ENCODE data around the gene MXD3. TPM values are rescaled to one million over a fixed set of nuclear protein-coding genes. Genes with fewer than 3 reads are reported as not detected.

The MXD3 gene
- polyA plus RNA-seq, 1 experiment: 2.8 TPM

DNA sequence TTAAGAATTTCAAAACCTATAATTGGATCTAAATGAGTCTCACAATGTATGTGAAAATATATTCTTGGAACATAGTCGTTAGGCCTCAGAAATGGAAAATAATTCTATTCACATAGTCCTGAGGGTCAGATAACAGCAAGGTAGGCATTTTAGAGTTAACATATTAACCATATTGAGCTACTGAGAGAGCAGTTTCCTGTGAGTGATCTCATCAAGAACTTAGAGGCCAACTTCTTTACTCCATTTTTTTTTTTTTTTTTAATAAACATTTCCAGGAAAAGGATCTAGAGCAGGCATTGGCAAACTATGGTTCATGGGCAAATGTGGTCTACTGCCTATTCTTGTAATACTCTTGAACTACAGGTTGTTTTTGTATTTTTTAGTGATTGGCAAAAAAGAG lies 34.8 kb downstream of the MXD3 start:
- TF ChIP-seq, protein P1, sequence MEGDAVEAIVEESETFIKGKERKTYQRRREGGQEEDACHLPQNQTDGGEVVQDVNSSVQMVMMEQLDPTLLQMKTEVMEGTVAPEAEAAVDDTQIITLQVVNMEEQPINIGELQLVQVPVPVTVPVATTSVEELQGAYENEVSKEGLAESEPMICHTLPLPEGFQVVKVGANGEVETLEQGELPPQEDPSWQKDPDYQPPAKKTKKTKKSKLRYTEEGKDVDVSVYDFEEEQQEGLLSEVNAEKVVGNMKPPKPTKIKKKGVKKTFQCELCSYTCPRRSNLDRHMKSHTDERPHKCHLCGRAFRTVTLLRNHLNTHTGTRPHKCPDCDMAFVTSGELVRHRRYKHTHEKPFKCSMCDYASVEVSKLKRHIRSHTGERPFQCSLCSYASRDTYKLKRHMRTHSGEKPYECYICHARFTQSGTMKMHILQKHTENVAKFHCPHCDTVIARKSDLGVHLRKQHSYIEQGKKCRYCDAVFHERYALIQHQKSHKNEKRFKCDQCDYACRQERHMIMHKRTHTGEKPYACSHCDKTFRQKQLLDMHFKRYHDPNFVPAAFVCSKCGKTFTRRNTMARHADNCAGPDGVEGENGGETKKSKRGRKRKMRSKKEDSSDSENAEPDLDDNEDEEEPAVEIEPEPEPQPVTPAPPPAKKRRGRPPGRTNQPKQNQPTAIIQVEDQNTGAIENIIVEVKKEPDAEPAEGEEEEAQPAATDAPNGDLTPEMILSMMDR (IDR thresholded peaks at IDR 0.05; ENCODE audit: low read depth, low read length): no peak
- Histone ChIP-seq H3K27me3 (ENCODE audit: control insufficient read depth, insufficient read depth, low read length) (no peaks in the 10 kb centered on the region), H3K27ac (ENCODE audit: low read depth, low read length) (no peak overlapping the region), H3K9me3 (ENCODE audit: control insufficient read depth, insufficient read depth, low read length) (no peaks in the 10 kb centered on the region), H3K4me3 (ENCODE audit: low read depth, low read length) (no peak overlapping the region)
- ChIA-PET CTCF (interaction anchor here (1.5 kb wide), 1 partner anchor 112 kb away, joined by 4 read pairs; no protein-coding TSS in a partner anchor), POLR2A (no interaction called here)
- DNase-seq (ENCODE audit: low read depth, low spot score): no peak

DNA sequence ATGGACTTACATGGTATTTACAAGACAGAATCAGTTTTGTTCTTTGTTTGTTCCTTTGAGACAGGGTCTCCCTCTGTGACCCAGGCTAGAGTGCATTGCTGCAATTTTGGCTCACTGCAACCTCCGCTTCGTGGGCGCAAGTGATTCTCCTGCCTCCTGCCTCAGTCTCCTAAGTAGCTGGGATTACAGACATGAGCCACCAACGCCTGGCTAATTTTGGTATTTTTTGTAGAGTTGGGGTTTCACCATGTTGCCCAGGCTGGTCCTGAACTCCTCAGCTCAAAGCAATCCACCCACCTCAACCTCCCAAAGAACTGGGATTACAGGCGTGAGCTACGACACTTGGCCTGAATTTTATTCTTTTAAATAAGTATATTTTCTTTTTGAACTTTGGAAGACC lies 35.8 kb downstream of the MXD3 start:
- CTCF ChIA-PET: no interaction called here
- Histone ChIP-seq H3K27me3 (ENCODE audit: control insufficient read depth, insufficient read depth, low read length) (no peaks in the 10 kb centered on the region), H3K27ac (ENCODE audit: low read depth, low read length) (no peak overlapping the region), H3K4me3 (ENCODE audit: low read depth, low read length) (no peak overlapping the region), H3K9me3 (ENCODE audit: control insufficient read depth, insufficient read depth, low read length) (no peaks in the 10 kb centered on the region)
- DNase-seq (ENCODE audit: low read depth, low spot score): no peak
- POLR2A ChIA-PET: no interaction called here
- TF ChIP-seq, protein P1 (IDR thresholded peaks at IDR 0.05; ENCODE audit: low read depth, low read length): no peak

DNA sequence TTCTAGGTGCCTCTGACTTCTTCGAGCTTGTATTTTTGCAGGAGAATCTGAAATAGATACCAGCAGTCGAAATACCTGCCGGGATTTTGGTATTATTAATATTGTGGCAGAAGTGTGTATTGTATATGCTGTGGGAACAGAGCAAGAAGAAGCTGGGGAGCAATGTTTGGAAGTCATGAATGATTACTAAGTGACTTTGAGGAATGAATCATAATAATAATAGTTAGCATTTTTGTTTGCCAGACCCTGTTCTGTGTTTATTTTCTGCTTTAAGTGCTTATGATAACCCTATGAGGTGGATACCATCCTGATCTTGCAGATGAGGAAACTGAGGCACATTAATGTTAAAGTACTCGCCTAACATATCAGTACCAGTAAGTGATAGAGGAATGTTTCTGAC lies 40.6 kb downstream of the MXD3 start:
- Histone ChIP-seq H3K27me3 (ENCODE audit: control insufficient read depth, insufficient read depth, low read length) (no peaks in the 10 kb centered on the region), H3K9me3 (ENCODE audit: control insufficient read depth, insufficient read depth, low read length) (no peaks in the 10 kb centered on the region), H3K27ac (ENCODE audit: low read depth, low read length) (no peak overlapping the region), H3K4me3 (ENCODE audit: low read depth, low read length) (no peak overlapping the region)
- no peak for DNase-seq (ENCODE audit: low read depth, low spot score)
- ChIA-PET CTCF (interaction anchor here (0.6 to 1.7 kb wide), 4 partner anchors 156 to 199 kb away, joined by 3 to 4 read pairs (median 3); no protein-coding TSS in a partner anchor), POLR2A (no interaction called here)
- TF ChIP-seq, protein P1 (IDR thresholded peaks at IDR 0.05; ENCODE audit: low read depth, low read length): no peak

DNA sequence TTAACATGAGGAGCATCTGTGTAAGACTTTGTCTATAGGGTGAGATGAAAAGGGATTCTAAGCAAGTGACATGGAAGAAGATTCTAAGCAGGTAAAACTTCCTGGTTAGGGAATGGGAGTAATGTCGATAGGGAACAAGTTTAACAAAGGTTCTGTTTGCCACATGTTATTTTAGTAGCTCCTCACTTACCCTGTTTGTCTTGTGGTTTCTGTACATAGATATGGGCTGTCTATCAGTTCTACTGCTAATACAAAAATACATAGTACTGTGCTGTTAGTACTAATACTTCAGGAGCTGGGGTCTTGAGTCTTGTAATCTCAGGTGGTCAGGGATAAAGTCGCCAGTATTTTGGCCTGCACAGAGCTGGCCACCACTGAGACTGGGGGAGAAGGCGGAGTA lies 41.0 kb downstream of the MXD3 start:
- no peak overlapping the region for H3K27ac ChIP-seq (ENCODE audit: low read depth, low read length)
- ChIA-PET CTCF (interaction anchor here (0.9 to 1.7 kb wide), 3 partner anchors 156 to 199 kb away, joined by 3 to 4 read pairs (median 3); no protein-coding TSS in a partner anchor), POLR2A (no interaction called here)
- no peak for DNase-seq (ENCODE audit: low read depth, low spot score)
- no peak overlapping the region for H3K4me3 ChIP-seq (ENCODE audit: low read depth, low read length)
- no peaks in the 10 kb centered on the region for H3K9me3 ChIP-seq (ENCODE audit: control insufficient read depth, insufficient read depth, low read length)
- H3K27me3 ChIP-seq (ENCODE audit: control insufficient read depth, insufficient read depth, low read length): no peaks in the 10 kb centered on the region
- TF ChIP-seq, protein P1 (IDR thresholded peaks at IDR 0.05; ENCODE audit: low read depth, low read length): no peak

DNA sequence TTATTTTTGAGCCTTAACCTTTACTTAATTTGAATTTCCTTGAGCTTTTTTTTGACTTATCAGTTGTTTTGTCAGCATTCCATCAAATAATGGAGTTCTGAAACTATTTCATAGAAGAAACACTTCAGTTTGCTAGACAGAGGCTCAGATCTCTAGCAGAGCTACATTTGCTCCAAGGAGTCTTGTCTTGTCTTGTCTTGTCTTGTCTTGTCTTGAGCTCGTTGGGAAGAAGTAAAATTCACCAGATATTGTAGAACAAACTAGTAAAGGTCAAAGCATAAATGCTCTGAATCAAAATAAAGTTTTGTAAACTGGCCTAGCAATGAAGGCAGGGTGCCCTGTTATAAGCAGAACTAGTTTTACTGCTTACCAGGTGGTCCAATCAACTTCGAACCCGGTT lies 41.7 kb downstream of the MXD3 start:
- no peak for DNase-seq (ENCODE audit: low read depth, low spot score)
- no peaks in the 10 kb centered on the region for H3K27me3 ChIP-seq (ENCODE audit: control insufficient read depth, insufficient read depth, low read length)
- no peak overlapping the region for H3K27ac ChIP-seq (ENCODE audit: low read depth, low read length)
- POLR2A ChIA-PET: no interaction called here
- H3K9me3 ChIP-seq (ENCODE audit: control insufficient read depth, insufficient read depth, low read length): no peaks in the 10 kb centered on the region
- no peak overlapping the region for H3K4me3 ChIP-seq (ENCODE audit: low read depth, low read length)
- CTCF ChIA-PET: interaction anchor here (0.9 to 1.7 kb wide), 3 partner anchors 155 to 198 kb away, joined by 3 to 4 read pairs (median 3); no protein-coding TSS in a partner anchor
- TF ChIP-seq, protein P1 (IDR thresholded peaks at IDR 0.05; ENCODE audit: low read depth, low read length): no peak
